Sigmoid colon (tissue), 4 donors: Measurements from ENCODE around the gene STIM2.

Source experiments
- CTCF ChIP-seq, 4 experiments: fragments of 450-650 bp in 3 of 4; fragments of 200-600 bp in 1 of 4; IDR thresholded peaks; one replicate each; pipeline ENCODE4 v1.5.1; 2016 to 2019; ENCODE audit warnings: antibody characterized with exemption in 4 of 4, mild to moderate bottlenecking in 3 of 4, moderate library complexity in 2 of 4
- EP300 ChIP-seq, 4 donors: sonication (generic); formaldehyde crosslinking; IDR thresholded peaks; one replicate each; pipeline ENCODE4 v1.6.1; 2017; ENCODE audit warnings: antibody characterized with exemption in 4 of 4
- POLR2A ChIP-seq, 2 donors: fragments of 450-650 bp; IDR thresholded peaks; one replicate each; pipeline ENCODE4 v1.6.1; 2016; ENCODE audit warnings: antibody characterized with exemption in 2 of 2, mild to moderate bottlenecking in 2 of 2, moderate library complexity in 2 of 2
- POLR2AphosphoS5 ChIP-seq, 4 donors: sonication (generic); formaldehyde crosslinking; IDR thresholded peaks; one replicate each; pipeline ENCODE4 v1.6.1; 2017; ENCODE audit warnings: antibody characterized with exemption in 4 of 4

GRCh38 chr4:26822546-26822945, 38.1 kb upstream of the STIM2 start:
- TF ChIP-seq CTCF (IDR thresholded peaks at IDR 0.05) (no peak), POLR2A (IDR thresholded peaks at IDR 0.05) (no peak), POLR2AphosphoS5 (IDR thresholded peaks at IDR 0.05) (no peak), EP300 (IDR thresholded peaks at IDR 0.05) (no peak)
